GM12878 (cell line): ENCODE results near the gene FAM50A.

Source experiments
- EZH2 ChIP-seq: IDR thresholded peaks from 2 replicates; pipeline ENCODE4 v1.6.1; 2012; ENCODE audit warnings: low read depth, mild to moderate bottlenecking, control low read depth, inconsistent platforms, low read length, borderline replicate concordance; ENCODE audit not compliant: control insufficient read depth
- GATAD2B ChIP-seq: fragments of 450-650 bp; conservative IDR thresholded peaks from 2 replicates; pipeline ENCODE4 v1.6.1; 2017; ENCODE audit warnings: low read depth, mild to moderate bottlenecking, moderate library complexity
- POLR2A ChIP-seq: IDR thresholded peaks from 2 replicates; pipeline ENCODE4 v1.6.1; 2011; ENCODE audit warnings: low read depth, mild to moderate bottlenecking, low read length
- SIN3A ChIP-seq: IDR thresholded peaks from 2 replicates; pipeline ENCODE4 v1.6.1; 2012; ENCODE audit warnings: low read depth, low read length, improper control_type of control experiment
- TCF3 ChIP-seq: IDR thresholded peaks from 2 replicates; pipeline ENCODE4 v1.6.1; 2012; ENCODE audit warnings: low read depth, mild to moderate bottlenecking, low read length, borderline replicate concordance; ENCODE audit not compliant: insufficient read depth
- TF ChIP-seq, protein P1 (sequence below), 3 experiments: IDR thresholded peaks in 2 of 3; conservative IDR thresholded peaks in 1 of 3; 2 replicates each; pipeline ENCODE4 v1.5.1; 2011; ENCODE audit warnings: low read depth in 3 of 3, low read length in 3 of 3, mild to moderate bottlenecking in 3 of 3, control low read depth in 2 of 3, moderate library complexity in 2 of 3, inconsistent platforms in 1 of 3, mixed read lengths in 1 of 3; ENCODE audit not compliant: control insufficient read depth in 2 of 3, insufficient read depth in 1 of 3; ENCODE audit errors: extremely low read depth in 1 of 3

DNA sequence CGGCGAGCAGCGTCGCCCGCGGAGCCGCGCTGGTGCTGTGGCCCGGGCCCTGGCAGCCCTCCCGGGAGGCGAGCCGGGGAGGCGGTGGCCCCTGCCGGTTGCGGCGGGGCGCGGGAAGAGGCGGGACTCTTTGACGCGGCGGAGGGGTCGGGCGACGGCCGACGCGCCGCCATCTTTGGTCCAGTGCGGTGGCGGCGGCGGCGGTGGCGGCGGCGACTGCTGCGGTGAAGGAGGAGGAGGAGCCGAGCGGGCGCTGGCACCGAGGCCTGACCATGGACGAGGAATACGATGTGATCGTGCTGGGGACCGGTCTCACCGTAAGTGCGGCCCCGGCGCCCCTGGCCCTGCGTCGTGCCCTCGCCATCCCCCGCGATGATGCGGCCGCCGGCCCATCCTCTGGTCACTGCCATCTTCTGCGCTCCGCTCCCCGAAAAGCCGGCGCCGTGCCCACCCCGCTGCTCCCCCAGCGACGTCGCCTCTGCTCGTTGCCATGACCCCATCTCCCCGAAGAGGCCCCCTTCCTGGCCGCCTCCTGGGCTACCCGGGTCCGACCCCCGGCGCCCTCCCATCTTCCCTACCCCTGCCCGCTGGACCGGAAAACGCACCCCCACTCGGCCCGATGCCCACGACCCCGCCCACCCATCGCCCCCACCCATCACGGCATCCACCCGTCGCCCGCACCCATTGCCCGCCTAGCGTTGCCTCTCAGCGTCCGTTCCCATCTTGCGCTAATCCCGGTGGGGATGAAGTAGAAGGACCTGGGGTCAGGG is 6.8 kb upstream of the FAM50A start, which contains the start of gene GDI1:
- TF ChIP-seq SIN3A (no peak), GATAD2B (peak; percentile 75), POLR2A (peak; percentile 69), EZH2 (no peak), TCF3 (no peak)
- TF ChIP-seq, protein P1, sequence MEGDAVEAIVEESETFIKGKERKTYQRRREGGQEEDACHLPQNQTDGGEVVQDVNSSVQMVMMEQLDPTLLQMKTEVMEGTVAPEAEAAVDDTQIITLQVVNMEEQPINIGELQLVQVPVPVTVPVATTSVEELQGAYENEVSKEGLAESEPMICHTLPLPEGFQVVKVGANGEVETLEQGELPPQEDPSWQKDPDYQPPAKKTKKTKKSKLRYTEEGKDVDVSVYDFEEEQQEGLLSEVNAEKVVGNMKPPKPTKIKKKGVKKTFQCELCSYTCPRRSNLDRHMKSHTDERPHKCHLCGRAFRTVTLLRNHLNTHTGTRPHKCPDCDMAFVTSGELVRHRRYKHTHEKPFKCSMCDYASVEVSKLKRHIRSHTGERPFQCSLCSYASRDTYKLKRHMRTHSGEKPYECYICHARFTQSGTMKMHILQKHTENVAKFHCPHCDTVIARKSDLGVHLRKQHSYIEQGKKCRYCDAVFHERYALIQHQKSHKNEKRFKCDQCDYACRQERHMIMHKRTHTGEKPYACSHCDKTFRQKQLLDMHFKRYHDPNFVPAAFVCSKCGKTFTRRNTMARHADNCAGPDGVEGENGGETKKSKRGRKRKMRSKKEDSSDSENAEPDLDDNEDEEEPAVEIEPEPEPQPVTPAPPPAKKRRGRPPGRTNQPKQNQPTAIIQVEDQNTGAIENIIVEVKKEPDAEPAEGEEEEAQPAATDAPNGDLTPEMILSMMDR (IDR thresholded peaks at IDR 0.05 in 2 of 3, conservative IDR thresholded peaks at IDR 0.05 in 1 of 3; ENCODE audit: control insufficient read depth in 2 of 3, extremely low read depth in 1 of 3, insufficient read depth in 1 of 3, low read depth in 3 of 3, low read length in 3 of 3) = no peak
